NB4 (cell line): ENCODE measurements around the gene DSE.
A peak's percentile ranks its signal among the peaks of the same experiment; 100 is the strongest.

Experiments used
- DNase-seq: peaks from one replicate; pipeline ENCODE4 v3.0.0; 2010; ENCODE audit warnings: low read depth
- H3K4me3 ChIP-seq: one replicate; pipeline ENCODE4 v1.5.1; 2011; ENCODE audit warnings: mild to moderate bottlenecking, low read depth, low read length, moderate library complexity
- MYC ChIP-seq: IDR thresholded peaks from 2 replicates; pipeline ENCODE4 v1.6.1; 2011; ENCODE audit warnings: low read depth, low read length
- POLR2A ChIP-seq: IDR thresholded peaks from 2 replicates; pipeline ENCODE4 v1.6.1; 2011; ENCODE audit warnings: mild to moderate bottlenecking; ENCODE audit not compliant: insufficient read length; ENCODE audit errors: extremely low read depth
- TF ChIP-seq, protein P1 (sequence below): IDR thresholded peaks from 2 replicates; pipeline ENCODE4 v1.6.1; 2011; ENCODE audit warnings: low read depth, low read length
- TF ChIP-seq, protein P2 (sequence below): IDR thresholded peaks from one replicate; pipeline ENCODE4 v1.5.1; 2012; ENCODE audit warnings: low read depth, low read length

Gene DSE

DNA sequence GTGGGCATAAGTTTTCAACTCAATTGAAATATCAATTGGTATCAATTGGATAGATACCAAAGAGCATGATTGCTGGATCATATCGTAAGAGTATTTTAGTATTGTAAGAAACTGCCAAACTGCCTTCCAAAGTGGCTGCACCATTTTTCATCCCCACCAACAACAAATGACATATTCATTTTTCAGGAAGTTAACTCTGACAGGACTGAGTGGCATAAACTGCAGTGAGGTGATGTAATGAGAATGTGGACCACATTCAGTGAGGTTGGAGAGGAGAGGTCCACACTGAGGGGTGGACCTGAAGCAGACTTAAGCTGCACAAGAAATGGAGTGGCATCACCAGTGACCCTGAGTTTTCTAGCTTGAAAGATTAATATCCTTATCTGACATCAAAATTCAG, 78.8 kb downstream of the DSE start:
- TF ChIP-seq, protein P1, sequence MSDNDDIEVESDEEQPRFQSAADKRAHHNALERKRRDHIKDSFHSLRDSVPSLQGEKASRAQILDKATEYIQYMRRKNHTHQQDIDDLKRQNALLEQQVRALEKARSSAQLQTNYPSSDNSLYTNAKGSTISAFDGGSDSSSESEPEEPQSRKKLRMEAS = no peak
- no peak for TF ChIP-seq POLR2A
- TF ChIP-seq, protein P2, sequence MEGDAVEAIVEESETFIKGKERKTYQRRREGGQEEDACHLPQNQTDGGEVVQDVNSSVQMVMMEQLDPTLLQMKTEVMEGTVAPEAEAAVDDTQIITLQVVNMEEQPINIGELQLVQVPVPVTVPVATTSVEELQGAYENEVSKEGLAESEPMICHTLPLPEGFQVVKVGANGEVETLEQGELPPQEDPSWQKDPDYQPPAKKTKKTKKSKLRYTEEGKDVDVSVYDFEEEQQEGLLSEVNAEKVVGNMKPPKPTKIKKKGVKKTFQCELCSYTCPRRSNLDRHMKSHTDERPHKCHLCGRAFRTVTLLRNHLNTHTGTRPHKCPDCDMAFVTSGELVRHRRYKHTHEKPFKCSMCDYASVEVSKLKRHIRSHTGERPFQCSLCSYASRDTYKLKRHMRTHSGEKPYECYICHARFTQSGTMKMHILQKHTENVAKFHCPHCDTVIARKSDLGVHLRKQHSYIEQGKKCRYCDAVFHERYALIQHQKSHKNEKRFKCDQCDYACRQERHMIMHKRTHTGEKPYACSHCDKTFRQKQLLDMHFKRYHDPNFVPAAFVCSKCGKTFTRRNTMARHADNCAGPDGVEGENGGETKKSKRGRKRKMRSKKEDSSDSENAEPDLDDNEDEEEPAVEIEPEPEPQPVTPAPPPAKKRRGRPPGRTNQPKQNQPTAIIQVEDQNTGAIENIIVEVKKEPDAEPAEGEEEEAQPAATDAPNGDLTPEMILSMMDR = no peak
- TF ChIP-seq MYC = no peak
- no peak overlapping the region for H3K4me3 ChIP-seq
- DNase-seq = no peak

DNA sequence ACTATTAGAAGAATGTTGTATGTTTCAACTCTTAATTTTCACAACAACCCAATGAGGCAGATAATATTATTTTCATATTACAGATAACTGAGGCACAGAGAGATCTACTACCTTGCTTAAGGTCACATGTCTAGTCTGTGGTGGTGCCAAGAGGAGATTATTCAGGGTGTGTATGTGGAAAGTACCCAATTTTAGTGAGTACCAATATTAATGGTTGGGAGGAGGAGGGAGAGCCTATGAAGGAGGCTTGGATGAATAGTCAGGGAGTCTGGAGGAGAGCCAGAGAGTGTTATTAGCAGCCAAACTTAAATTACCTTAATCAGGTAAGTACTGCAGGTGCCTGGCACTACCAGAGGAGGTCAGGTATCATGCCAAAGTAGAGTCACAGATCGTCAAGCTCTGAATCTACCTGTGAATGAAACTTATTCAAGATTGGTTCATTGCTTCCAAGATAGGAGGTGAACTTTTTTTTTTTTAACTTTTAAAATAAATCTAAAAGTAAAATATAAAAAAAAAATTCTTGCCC, 79.5 kb downstream of the DSE start:
- H3K4me3 ChIP-seq = no peak overlapping the region
- TF ChIP-seq MYC = no peak
- TF ChIP-seq, protein P2 = no peak
- TF ChIP-seq, protein P1 = no peak
- TF ChIP-seq POLR2A = no peak
- DNase-seq = no peak

DNA sequence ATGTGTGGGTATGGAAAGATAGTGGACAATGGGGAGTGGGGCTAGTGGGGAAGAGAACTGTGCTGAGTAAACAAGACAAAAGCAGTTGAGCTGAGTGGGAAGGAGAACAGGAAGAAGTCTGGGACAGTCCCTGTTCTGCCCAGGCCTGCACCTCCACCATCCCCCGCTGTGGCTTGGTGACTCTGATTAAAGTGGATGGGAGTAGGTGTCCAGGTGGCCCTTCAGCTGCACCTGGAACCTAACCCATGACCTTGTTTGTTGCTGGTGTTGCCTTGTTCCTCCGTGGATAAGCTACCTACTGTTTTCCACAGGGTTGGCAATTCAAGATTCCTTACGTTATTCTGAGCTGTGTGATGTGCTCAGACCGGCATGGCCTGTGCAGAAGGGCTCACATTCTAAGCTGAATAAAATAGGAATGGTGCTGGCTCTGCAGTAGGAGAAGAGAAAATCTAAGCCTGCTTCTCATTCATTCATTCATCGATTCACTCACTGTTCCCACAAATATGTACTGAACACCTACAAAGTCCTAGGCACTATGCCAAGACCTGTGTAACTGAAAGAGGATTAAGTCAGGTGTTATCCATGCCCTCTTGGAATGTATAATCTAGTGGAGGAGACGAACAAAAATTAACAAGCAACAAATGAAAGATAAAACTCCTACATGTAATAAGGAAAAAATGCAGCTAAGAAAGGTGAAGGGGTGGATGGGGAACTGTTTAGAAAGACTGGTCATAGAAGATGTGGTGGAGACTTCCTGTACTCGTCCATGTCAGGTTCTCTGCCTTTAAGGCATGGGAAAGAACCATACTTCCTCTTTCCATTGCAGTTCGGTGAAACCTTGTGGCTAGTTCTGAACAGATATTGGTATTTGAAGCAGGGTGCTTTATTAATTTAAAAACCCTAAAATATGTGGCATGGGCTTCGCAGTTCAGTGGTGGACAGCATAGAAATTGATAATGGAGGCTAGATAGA, 80.3 kb downstream of the DSE start:
- peak; percentile 89 for DNase-seq
- no peak overlapping the region for H3K4me3 ChIP-seq
- no peak for TF ChIP-seq MYC

DNA sequence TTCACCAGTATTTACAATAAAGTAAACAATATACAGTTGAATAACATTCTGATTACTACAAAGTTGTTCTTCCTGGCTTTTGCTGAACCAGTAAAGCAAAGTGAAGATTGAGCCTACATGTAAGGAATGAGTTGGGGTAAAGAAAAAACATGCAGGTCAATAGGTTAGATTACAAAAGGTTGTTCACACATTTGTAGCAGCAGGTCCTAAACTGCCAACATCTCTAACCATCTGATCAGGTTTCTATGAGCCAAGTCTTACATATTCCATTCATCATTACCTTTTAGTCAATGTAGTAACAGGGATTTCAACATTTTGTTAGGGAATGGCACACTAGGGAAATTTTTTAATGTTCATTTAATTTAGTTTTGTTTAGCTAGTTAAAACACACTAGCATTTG, 81.2 kb downstream of the DSE start:
- DNase-seq = no peak
- TF ChIP-seq, protein P2 = no peak
- TF ChIP-seq POLR2A = no peak
- TF ChIP-seq, protein P1 = no peak
- TF ChIP-seq MYC = no peak

DNA sequence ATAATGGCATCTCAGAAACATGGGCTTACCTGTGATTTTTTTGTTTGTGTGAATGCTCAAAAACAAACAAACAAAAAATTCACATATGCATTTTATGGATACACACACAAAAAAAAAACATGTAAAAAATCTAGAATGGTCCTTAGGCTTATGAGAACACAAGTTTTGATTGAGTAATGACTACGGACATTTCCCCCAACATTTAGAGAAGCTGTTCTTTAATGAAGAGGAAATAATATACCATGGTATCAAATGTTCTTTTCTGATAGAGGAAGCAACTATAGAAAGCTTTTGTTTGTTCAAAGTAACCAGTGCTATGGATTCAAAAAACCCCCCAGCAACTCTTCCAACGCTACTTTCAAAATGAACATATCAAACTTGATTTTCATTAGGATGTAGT, 81.8 kb downstream of the DSE start:
- no peak for DNase-seq
- H3K4me3 ChIP-seq = no peak overlapping the region
- TF ChIP-seq, protein P1 = no peak
- TF ChIP-seq POLR2A (no peak), MYC (no peak)
- TF ChIP-seq, protein P2 = no peak

More for the DNA sequence above, 81.2 kb downstream of the DSE start:
- H3K4me3 ChIP-seq = no peak overlapping the region

DNA sequence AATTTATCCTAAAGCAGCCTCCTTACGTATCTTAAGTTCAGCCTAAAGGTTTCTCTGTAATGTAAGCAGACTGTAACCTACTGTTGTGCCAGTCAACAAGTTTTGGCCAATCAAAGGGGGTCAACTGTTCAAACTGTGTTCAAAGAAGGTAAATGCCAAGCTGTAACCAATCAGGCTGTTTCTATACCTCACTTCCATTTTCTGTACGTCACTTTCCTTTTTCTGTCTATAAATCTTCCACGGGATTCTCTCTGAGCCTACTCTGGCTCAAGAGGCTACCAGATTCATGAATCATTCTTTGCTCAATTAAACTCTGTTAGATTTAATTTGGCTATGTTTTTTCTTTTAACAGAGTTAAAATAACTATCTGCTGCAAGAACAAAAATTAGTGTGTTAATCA, 85.4 kb downstream of the DSE start:
- DNase-seq = no peak
- TF ChIP-seq, protein P2 = no peak
- TF ChIP-seq MYC = no peak
- no peak for TF ChIP-seq POLR2A
- TF ChIP-seq, protein P1 = no peak
- no peak overlapping the region for H3K4me3 ChIP-seq
